ENCODE results near the gene PAK4.

PAK4 gene

DNA sequence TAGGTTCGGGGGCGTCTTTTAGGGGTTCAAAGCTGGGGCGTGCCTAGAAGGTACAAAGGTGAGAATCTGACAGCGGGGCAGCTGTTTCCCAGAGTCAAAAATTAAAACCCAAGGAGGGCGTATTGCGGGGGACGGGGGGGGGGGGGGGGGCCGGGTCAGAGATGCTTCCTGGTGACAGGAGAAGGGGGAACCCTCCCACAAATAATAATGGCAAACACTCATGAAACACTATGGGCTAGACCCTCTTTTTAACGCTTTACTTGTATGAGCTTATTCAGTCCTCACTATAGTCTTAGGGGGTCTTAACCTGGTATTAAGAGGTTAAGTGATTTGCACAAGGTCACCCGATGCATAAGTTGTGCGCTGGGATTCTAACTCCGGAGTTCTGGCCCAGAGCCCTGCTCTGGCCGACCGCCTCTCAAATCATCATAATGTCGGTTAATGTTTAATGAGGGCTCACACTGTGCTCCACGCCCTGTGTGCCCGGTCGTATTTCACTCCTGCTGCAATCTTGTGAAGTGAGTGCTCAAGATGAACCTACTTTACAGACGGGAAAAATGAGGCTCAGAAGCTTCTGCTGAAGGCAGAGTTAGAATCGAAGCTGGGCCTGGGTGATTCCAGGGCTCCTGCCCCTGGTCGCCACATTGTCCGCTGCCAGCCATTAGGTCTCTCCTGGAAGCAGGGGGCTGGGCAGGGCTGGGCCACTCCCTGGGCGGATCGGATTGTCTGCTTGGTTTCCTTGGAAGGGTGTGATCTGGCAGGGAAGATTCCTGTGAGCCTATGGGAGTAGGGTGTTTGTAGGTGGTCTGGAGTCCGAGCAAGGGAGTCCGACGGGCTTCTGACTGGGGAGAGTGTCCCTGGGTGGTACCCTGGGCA, 964 bp downstream of the PAK4 start:
- Histone ChIP-seq H3K36me3 (ENCODE audit: insufficient read depth, insufficient read length, low read length) (peaks cover 8% of the 10 kb centered on the region), H3K4me3 (ENCODE audit: insufficient read length, low read depth) (peak overlapping the region; percentile 67), H3K9ac (ENCODE audit: insufficient read length, low read depth) (peak overlapping the region; percentile 77), H3K4me1 (ENCODE audit: insufficient read depth, insufficient read length) (peaks cover 17% of the 10 kb centered on the region), H3K27me3 (ENCODE audit: insufficient read depth, insufficient read length) (no peaks in the 10 kb centered on the region), H3K9me3 (ENCODE audit: insufficient read depth, low read length) (no peaks in the 10 kb centered on the region)
- TF ChIP-seq YY1 (IDR thresholded peaks at IDR 0.05; ENCODE audit: insufficient read depth, insufficient read length) (no peak), ZNF274 (IDR thresholded peaks at IDR 0.05; ENCODE audit: low read depth, low read length) (no peak)
- no peak for DNase-seq (ENCODE audit: low read depth, low spot score)

- Histone ChIP-seq H3K9me3 (ENCODE audit: insufficient read depth, low read length) (no peaks in the 10 kb centered on the region), H3K4me1 (ENCODE audit: insufficient read depth, insufficient read length) (peaks cover 22% of the 10 kb centered on the region), H3K9ac (ENCODE audit: insufficient read length, low read depth) (peak overlapping the region; percentile 39), H3K4me3 (ENCODE audit: insufficient read length, low read depth) (no peak overlapping the region), H3K36me3 (ENCODE audit: insufficient read depth, insufficient read length, low read length) (peaks cover 10% of the 10 kb centered on the region), H3K27me3 (ENCODE audit: insufficient read depth, insufficient read length) (no peaks in the 10 kb centered on the region)
- DNase-seq (ENCODE audit: low read depth, low spot score), result no peak
- no peak for TF ChIP-seq ZNF274 (IDR thresholded peaks at IDR 0.05; ENCODE audit: low read depth, low read length)
- TF ChIP-seq SUZ12 (IDR thresholded peaks at IDR 0.05; ENCODE audit: extremely low read depth, insufficient read depth, insufficient read length), result no peak
- TF ChIP-seq YY1 (IDR thresholded peaks at IDR 0.05; ENCODE audit: insufficient read depth, insufficient read length), result no peak
These were observed 2.4 kb downstream of the PAK4 start for GRCh38 chr19:39127812-39128515.

DNA sequence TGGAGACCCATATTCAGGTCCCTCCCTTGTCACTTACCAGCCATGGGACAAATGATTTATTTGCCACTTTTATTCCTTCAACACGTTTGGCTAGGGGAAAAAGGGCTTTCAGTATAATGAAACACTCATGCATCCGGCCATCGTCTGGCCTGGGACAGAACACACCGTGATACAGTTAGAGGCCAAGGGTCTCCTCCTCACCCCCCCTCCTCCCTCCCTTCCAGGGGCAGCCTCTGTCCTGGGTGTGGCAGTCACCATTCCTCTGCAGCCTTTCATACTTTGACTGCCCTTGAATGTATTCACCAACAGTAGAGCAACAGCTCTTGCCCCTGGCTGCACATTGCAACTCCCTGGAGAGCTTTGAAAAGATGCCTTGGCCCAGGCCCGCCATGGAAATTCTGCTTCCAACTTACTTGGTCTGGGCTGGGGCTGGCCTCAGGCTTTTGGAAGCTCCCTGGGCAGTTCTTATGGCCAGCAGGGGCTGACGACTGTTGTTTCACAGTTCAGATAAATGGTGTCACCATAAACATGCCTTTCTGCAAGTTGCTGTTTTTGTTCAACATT, 3.0 kb downstream of the PAK4 start:
- Histone ChIP-seq H3K4me1 (ENCODE audit: insufficient read depth, insufficient read length) (peaks cover 23% of the 10 kb centered on the region), H3K36me3 (ENCODE audit: insufficient read depth, insufficient read length, low read length) (peaks cover 10% of the 10 kb centered on the region), H3K27me3 (ENCODE audit: insufficient read depth, insufficient read length) (no peaks in the 10 kb centered on the region), H3K9ac (ENCODE audit: insufficient read length, low read depth) (no peak overlapping the region), H3K9me3 (ENCODE audit: insufficient read depth, low read length) (no peaks in the 10 kb centered on the region), H3K4me3 (ENCODE audit: insufficient read length, low read depth) (no peak overlapping the region)
- TF ChIP-seq ZNF274 (IDR thresholded peaks at IDR 0.05; ENCODE audit: low read depth, low read length) (no peak), SUZ12 (IDR thresholded peaks at IDR 0.05; ENCODE audit: extremely low read depth, insufficient read depth, insufficient read length) (no peak), YY1 (IDR thresholded peaks at IDR 0.05; ENCODE audit: insufficient read depth, insufficient read length) (no peak)
- no peak for DNase-seq (ENCODE audit: low read depth, low spot score)

DNA sequence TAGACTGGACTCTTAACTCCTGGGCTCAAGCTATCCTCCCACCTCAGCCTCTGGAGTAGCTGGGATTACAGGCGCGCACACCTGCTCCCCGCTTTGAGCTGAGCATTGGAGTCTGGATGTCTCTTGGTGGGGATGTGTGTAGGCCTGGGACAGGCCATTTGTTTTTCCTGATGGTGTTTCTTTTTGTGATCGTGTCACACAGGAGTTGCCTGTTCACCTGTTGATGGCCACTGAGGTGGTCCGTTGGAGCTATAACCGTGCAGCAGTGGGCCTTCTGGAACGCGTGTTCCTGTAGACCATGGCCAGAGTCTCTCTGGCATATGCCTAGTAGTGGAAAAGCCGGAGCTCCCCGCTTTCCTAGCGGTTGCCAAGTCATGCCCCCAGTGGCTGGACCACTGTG, 3.5 kb downstream of the PAK4 start:
- no peak overlapping the region for H3K4me3 ChIP-seq (ENCODE audit: insufficient read length, low read depth)
- H3K27me3 ChIP-seq (ENCODE audit: insufficient read depth, insufficient read length), result no peaks in the 10 kb centered on the region
- DNase-seq (ENCODE audit: low read depth, low spot score), result no peak
- no peaks in the 10 kb centered on the region for H3K9me3 ChIP-seq (ENCODE audit: insufficient read depth, low read length)
- no peak overlapping the region for H3K9ac ChIP-seq (ENCODE audit: insufficient read length, low read depth)
- TF ChIP-seq ZNF274 (IDR thresholded peaks at IDR 0.05; ENCODE audit: low read depth, low read length) (no peak), SUZ12 (IDR thresholded peaks at IDR 0.05; ENCODE audit: extremely low read depth, insufficient read depth, insufficient read length) (no peak), YY1 (IDR thresholded peaks at IDR 0.05; ENCODE audit: insufficient read depth, insufficient read length) (no peak)
- H3K4me1 ChIP-seq (ENCODE audit: insufficient read depth, insufficient read length), result peaks cover 23% of the 10 kb centered on the region
- H3K36me3 ChIP-seq (ENCODE audit: insufficient read depth, insufficient read length, low read length), result peaks cover 10% of the 10 kb centered on the region

DNA sequence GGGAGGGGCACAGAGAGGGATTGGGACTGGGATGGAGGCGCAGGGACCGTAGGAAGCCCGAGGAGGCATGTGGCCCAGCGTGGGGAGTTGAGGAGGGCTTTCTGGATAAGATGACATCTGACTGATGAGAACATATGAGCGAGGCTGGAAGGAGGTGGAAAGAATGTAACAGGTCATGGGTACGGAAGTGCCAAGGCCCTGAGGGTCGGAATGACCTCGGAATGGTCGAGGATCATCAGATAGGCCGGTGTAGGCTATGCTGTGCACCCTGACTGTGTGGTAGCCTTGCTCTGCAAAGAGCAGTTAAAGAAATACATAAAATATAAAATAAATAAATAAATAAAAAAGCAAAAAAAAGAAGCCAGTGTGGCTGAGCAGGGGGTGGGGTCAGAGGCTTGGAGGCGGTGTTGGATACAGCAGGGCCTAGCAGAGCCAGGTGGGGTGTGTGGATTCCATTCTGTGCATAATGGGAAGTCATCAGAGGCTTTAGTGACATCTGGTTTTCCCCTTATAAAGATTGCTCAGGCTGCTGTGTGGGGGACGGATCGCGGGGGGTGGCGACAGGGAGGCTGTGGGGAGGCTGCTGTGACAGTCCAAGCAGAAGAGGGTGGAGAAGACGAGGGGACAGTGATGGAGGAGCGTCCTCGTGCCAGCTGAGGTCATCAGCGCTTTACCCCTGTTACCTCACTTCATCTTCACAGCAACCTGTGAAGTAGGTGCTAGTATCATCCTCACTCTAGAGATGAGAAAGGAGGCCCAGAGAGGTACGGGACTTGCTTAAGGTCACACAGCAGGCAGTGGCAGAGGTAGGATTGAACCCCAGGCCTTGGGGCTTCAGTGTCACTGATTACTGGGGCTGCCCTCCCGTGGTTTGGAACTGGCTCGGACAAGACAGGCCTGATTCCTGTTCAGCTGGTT, 5.0 kb downstream of the PAK4 start:
- no peaks in the 10 kb centered on the region for H3K27me3 ChIP-seq (ENCODE audit: insufficient read depth, insufficient read length)
- peaks cover 21% of the 10 kb centered on the region for H3K4me1 ChIP-seq (ENCODE audit: insufficient read depth, insufficient read length)
- H3K9ac ChIP-seq (ENCODE audit: insufficient read length, low read depth), result no peak overlapping the region
- H3K9me3 ChIP-seq (ENCODE audit: insufficient read depth, low read length), result no peaks in the 10 kb centered on the region
- DNase-seq (ENCODE audit: low read depth, low spot score), result no peak
- TF ChIP-seq SUZ12 (IDR thresholded peaks at IDR 0.05; ENCODE audit: extremely low read depth, insufficient read depth, insufficient read length) (no peak), YY1 (IDR thresholded peaks at IDR 0.05; ENCODE audit: insufficient read depth, insufficient read length) (no peak), ZNF274 (IDR thresholded peaks at IDR 0.05; ENCODE audit: low read depth, low read length) (no peak)
- no peak overlapping the region for H3K4me3 ChIP-seq (ENCODE audit: insufficient read length, low read depth)
- H3K36me3 ChIP-seq (ENCODE audit: insufficient read depth, insufficient read length, low read length), result peaks cover 10% of the 10 kb centered on the region

DNA sequence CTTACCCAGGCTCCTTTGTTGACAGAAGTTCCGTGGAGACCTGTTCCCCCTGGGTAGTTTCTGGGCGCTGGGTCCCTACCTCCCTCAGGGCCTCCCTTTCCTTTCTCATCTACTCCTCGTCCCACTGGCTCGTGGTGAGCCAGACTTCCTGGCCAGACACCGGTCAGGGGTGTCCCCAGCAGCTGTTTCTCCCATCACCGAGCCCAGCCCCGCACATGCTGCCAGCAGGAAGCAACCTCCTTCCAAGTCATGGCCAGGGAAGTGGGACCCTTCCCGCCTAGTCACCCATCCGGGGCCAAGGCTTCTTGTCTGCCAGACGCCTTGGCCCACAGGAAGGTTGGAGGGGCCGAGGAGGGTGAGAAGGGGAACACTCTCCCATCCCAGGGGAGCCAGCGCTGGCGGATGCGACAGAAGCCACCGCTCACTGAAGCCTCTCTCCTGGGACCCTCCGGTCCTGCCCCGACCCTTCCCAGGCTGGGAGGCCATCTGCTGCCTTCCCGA, 5.7 kb downstream of the PAK4 start:
- Histone ChIP-seq H3K9me3 (ENCODE audit: insufficient read depth, low read length) (no peaks in the 10 kb centered on the region), H3K9ac (ENCODE audit: insufficient read length, low read depth) (peak overlapping the region; percentile 50), H3K4me1 (ENCODE audit: insufficient read depth, insufficient read length) (peaks cover 26% of the 10 kb centered on the region)

More for the DNA sequence above, 5.7 kb downstream of the PAK4 start:
- TF ChIP-seq YY1 (IDR thresholded peaks at IDR 0.05; ENCODE audit: insufficient read depth, insufficient read length) (no peak), ZNF274 (IDR thresholded peaks at IDR 0.05; ENCODE audit: low read depth, low read length) (no peak), SUZ12 (IDR thresholded peaks at IDR 0.05; ENCODE audit: extremely low read depth, insufficient read depth, insufficient read length) (no peak)
- Histone ChIP-seq H3K4me3 (ENCODE audit: insufficient read length, low read depth) (no peak overlapping the region), H3K36me3 (ENCODE audit: insufficient read depth, insufficient read length, low read length) (peaks cover 12% of the 10 kb centered on the region), H3K27me3 (ENCODE audit: insufficient read depth, insufficient read length) (no peaks in the 10 kb centered on the region)
- no peak for DNase-seq (ENCODE audit: low read depth, low spot score)
